NB4 (cell line): ENCODE results near the gene CD69.

ENCODE experiments used
- POLR2A ChIP-seq: IDR thresholded peaks from 2 replicates; pipeline ENCODE4 v1.6.1; 2011; ENCODE audit warnings: mild to moderate bottlenecking; ENCODE audit not compliant: insufficient read length; ENCODE audit errors: extremely low read depth
- TF ChIP-seq, protein P1 (sequence below): IDR thresholded peaks from one replicate; pipeline ENCODE4 v1.5.1; 2012; ENCODE audit warnings: low read depth, low read length

DNA sequence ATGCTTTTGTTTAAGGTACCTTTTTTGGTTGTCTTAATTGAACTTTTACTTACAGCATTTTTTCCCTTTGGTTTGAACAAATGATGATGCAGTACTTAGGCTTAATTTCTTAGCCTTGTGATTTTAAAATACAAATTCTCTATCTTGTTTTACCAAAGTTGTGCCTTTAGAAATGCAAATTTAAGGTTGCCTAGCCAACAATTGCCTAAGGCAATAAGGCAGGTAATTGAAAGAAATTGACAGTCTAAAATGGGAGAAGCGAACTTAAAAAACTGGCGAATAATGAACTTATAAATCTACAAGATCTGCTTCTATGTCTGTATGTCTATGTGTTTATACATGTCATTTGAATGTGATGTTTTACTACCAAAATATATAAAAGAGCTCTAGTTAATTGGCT is 23.6 kb upstream of the CD69 start:
- TF ChIP-seq, protein P1, sequence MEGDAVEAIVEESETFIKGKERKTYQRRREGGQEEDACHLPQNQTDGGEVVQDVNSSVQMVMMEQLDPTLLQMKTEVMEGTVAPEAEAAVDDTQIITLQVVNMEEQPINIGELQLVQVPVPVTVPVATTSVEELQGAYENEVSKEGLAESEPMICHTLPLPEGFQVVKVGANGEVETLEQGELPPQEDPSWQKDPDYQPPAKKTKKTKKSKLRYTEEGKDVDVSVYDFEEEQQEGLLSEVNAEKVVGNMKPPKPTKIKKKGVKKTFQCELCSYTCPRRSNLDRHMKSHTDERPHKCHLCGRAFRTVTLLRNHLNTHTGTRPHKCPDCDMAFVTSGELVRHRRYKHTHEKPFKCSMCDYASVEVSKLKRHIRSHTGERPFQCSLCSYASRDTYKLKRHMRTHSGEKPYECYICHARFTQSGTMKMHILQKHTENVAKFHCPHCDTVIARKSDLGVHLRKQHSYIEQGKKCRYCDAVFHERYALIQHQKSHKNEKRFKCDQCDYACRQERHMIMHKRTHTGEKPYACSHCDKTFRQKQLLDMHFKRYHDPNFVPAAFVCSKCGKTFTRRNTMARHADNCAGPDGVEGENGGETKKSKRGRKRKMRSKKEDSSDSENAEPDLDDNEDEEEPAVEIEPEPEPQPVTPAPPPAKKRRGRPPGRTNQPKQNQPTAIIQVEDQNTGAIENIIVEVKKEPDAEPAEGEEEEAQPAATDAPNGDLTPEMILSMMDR: no peak
- TF ChIP-seq POLR2A: no peak
